Stimulated activated naive CD8-positive, alpha-beta T cell treated with anti-CD3 and anti-CD28 coated beads, Interleukin-15, amount 100 ng/mL, for 72 hours (primary cell): ENCODE results near the gene FARP1.
A peak's percentile ranks its signal among the peaks of the same experiment; 100 is the strongest.

Source experiments
- ATAC-seq: fragments of 150-1000 bp; cut with Tn5 transposase; 2 replicates; pipeline ENCODE4 v1.10.0; 2021; ENCODE audit warnings: mild to moderate bottlenecking, moderate library complexity
- DNase-seq, 2 donors: peaks; one replicate each; pipeline ENCODE4 v3.0.0; 2021 to 2022
- H3K27ac Mint-ChIP-seq, 2 donors: one replicate each; pipeline ENCODE4 v1.8.0; 2022; ENCODE audit warnings: mild to moderate bottlenecking in 2 of 2, mixed read lengths in 2 of 2, moderate library complexity in 2 of 2
- H3K27me3 Mint-ChIP-seq: one replicate; pipeline ENCODE4 v1.8.0; 2022; ENCODE audit warnings: mixed read lengths
- H3K4me1 Mint-ChIP-seq: one replicate; pipeline ENCODE4 v1.8.0; 2022; ENCODE audit warnings: mild to moderate bottlenecking, mixed read lengths
- H3K4me3 Mint-ChIP-seq, 2 donors: one replicate each; pipeline ENCODE4 v1.8.0; 2022; ENCODE audit warnings: mild to moderate bottlenecking in 2 of 2, mixed read lengths in 2 of 2, moderate library complexity in 1 of 2
- H3K9me3 Mint-ChIP-seq, 2 donors: one replicate each; pipeline ENCODE4 v1.8.0; 2022; ENCODE audit warnings: mixed read lengths in 2 of 2

FARP1 gene, protein sequence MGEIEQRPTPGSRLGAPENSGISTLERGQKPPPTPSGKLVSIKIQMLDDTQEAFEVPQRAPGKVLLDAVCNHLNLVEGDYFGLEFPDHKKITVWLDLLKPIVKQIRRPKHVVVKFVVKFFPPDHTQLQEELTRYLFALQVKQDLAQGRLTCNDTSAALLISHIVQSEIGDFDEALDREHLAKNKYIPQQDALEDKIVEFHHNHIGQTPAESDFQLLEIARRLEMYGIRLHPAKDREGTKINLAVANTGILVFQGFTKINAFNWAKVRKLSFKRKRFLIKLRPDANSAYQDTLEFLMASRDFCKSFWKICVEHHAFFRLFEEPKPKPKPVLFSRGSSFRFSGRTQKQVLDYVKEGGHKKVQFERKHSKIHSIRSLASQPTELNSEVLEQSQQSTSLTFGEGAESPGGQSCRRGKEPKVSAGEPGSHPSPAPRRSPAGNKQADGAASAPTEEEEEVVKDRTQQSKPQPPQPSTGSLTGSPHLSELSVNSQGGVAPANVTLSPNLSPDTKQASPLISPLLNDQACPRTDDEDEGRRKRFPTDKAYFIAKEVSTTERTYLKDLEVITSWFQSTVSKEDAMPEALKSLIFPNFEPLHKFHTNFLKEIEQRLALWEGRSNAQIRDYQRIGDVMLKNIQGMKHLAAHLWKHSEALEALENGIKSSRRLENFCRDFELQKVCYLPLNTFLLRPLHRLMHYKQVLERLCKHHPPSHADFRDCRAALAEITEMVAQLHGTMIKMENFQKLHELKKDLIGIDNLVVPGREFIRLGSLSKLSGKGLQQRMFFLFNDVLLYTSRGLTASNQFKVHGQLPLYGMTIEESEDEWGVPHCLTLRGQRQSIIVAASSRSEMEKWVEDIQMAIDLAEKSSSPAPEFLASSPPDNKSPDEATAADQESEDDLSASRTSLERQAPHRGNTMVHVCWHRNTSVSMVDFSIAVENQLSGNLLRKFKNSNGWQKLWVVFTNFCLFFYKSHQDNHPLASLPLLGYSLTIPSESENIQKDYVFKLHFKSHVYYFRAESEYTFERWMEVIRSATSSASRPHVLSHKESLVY

DNA sequence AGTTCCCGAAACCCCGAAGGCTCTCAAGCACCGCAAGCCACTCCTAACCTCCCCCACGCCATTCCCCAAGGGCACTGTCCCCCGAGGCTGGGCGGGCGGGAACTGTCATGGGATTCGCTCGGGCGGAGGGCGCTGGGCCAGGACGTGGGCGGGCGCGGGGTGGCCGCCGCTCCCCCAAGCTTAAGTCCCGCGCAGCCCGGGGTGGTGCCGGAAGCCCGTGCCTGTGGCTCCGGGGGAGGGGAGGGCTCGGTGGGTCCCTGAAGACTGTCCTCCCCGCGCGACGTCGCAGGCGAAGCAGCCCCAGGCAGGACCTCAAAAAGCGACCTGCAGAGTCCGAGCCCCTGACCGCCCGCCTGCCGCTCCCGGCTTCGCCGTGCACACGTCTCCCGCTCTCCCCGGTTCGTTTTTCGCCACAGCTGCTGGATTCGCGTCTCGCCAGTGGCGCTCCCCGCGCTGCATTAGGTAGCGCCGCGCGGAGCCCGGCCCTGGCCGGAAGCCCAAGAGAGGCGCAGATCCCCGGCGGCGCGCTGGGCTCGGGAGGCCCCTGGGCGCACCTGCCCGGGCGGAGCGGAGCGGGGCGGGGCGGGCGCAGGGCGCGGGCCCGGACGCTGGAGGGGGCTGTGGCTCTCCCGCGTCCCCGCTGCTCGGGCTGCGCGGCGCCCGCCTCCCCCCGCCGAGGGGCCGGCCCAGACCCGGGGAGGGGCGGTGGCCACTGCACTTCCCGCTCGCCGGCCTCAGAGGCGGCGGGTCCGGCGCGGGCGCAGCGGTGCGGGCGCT, at the start of gene FARP1:
Gene FARP1, plus strand, starts transcription at position 715 of the 777 bp plus-strand sequence. CDS start 70,149 bp downstream, outside the sequence.
- Mint-ChIP-seq H3K4me3 (peak within 1 kb of the TSS; percentile 78 to 81), H3K9me3 (no peaks in the 10 kb centered on the region), H3K27me3 (peaks cover 84% of the 10 kb centered on the region), H3K27ac (no peak within 1 kb of the TSS), H3K4me1 (peaks cover 18% of the 10 kb centered on the region)
- peak; percentile 59 to 61 for DNase-seq
- ATAC-seq, result peak; percentile 93

DNA sequence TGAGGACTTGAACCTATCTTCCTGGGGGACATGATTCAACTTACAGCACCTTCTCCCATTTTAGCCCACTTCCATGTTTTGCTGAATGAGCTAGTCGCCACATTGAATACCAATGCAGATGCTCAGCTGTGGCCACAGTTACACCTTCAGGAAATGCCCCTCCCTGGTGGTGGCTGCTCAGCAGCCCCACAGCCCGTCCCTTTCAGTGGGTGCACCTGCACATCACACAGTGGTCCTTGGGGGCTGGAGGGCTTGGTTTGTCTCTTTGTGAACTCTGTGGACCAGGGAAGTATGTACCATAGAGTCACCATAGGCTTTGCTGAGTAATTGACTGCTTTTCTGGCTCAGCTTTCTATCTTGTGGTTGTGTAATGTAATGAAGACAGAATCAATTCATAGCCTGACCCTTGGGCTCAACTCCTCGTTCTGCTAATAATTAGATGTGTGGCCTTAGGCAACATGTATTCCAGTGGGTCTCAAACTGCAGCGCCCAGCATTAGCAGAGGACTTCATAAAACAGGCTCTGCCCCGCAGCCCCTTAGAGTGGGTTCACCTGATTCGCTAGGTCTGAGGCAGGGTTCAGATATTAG, 48.1 kb upstream of the FARP1 start:
- Mint-ChIP-seq H3K27ac (no peak overlapping the region), H3K4me3 (no peak overlapping the region), H3K4me1 (no peaks in the 10 kb centered on the region), H3K9me3 (peaks cover 5 to 6% of the 10 kb centered on the region in 2 donors), H3K27me3 (peaks cover 11% of the 10 kb centered on the region)
- ATAC-seq, result no peak
- DNase-seq, result no peak

DNA sequence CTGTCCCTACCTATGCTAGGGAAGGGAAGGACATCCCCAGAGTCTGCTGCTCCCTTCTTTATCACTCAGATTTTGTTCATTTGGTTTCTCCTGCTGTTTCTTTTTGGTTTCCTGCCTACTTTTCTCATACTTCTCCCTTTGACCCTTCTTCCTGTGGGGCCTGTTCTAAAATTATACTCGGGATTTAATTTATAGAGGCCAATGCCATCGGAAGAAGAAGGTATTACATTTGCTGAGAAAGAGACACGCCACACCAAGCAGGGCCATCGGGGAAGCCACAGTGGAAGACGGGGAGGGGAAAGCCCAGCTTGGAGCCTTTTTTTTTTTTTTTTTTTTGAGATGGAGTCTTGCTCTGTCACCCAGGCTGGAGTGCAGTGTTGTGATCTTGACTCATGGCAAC, 46.8 kb upstream of the FARP1 start:
- H3K4me1 Mint-ChIP-seq, result no peaks in the 10 kb centered on the region
- H3K4me3 Mint-ChIP-seq, result no peak overlapping the region
- H3K27me3 Mint-ChIP-seq, result peaks cover 11% of the 10 kb centered on the region
- no peaks in the 10 kb centered on the region for H3K9me3 Mint-ChIP-seq
- no peak for ATAC-seq
- no peak overlapping the region for H3K27ac Mint-ChIP-seq
- no peak for DNase-seq

DNA sequence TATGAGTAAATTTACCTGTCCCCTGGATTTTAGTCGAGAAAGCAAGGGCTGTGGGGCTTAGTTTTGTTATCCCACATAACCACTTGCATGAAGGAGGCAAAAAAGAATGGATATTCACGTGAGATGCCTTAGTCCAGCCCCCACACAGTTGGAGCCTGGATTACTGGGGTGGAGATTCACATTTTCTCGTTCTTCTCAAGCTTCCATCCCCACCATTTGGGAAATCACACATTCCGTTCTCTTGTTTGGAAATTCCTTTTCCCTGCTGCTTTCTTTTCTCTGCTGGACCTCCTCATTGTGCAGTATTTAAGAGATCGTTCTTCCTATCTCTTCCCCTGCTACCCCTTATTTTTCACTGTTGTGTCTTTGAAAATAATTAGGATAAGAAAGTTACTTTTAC, 45.1 kb upstream of the FARP1 start:
- Mint-ChIP-seq H3K9me3 (no peaks in the 10 kb centered on the region), H3K4me3 (no peak overlapping the region), H3K27me3 (peaks cover 11% of the 10 kb centered on the region), H3K4me1 (no peaks in the 10 kb centered on the region), H3K27ac (no peak overlapping the region)
- ATAC-seq (no peak), DNase-seq (no peak)

DNA sequence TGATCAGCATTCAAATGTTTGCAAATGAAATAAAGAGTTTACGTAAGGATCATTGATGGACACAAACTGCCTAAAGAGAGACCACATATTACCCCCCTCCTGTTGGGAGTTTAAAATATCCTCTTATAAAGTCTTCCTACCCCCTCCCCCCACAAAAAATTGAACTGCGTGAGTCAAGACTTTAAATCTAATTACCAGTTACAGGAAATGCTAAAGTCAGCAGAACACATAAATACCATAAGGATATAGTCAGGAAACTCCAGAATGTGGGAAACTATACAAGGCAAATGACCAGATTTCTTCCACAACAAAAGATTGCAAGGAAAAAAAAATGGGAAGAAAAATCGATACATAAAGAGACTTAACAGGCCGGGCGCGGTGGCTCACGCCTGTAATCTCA, 44.4 kb upstream of the FARP1 start:
- Mint-ChIP-seq H3K27me3 (peaks cover 11% of the 10 kb centered on the region), H3K4me3 (no peak overlapping the region), H3K9me3 (no peaks in the 10 kb centered on the region), H3K27ac (no peak overlapping the region), H3K4me1 (no peaks in the 10 kb centered on the region)
- DNase-seq (no peak), ATAC-seq (no peak)

DNA sequence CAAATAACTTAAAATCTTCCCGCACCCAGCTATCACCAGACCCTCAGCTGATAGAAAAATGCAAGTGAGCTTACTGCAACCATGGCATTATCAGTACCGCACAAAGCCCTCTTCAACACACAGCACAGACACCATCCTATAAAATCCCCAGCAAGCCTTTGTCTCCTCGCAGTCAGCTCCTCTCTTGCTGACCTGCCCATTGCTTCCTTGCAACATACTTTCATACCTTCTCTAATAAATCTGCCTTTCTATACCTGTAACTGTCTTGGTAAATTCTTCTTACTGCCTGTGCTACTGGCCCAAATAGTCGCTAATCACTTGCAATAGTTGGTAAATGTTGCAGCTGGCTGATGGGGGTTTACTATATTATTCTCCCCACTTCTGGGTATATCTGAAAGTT, 43.3 kb upstream of the FARP1 start:
- Mint-ChIP-seq H3K4me1 (no peaks in the 10 kb centered on the region), H3K27ac (no peak overlapping the region), H3K4me3 (no peak overlapping the region), H3K27me3 (peaks cover 18% of the 10 kb centered on the region), H3K9me3 (no peaks in the 10 kb centered on the region)
- DNase-seq, result no peak
- no peak for ATAC-seq

DNA sequence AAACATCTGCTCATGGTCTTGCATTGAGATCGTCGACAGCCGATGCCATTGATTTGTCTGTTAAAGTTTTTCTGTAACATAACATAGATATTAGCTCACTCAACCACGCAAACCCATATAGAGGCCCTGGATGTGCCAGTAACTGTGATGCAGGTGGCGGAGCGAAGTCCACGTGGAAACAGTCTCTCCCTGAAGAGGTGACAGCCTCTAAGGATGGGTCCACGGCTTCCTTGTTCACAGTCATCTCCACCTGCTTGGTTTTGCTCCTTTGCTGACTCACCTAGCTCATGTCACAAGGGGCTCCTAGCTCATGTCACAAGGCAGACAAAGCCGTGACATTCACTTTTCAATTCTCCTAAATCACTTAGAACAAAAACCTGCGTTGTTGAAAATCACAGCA, 42.4 kb upstream of the FARP1 start:
- ATAC-seq, result no peak
- Mint-ChIP-seq H3K27me3 (peaks cover 18% of the 10 kb centered on the region), H3K27ac (no peak overlapping the region), H3K9me3 (no peaks in the 10 kb centered on the region), H3K4me1 (no peaks in the 10 kb centered on the region), H3K4me3 (no peak overlapping the region)
- DNase-seq, result no peak

DNA sequence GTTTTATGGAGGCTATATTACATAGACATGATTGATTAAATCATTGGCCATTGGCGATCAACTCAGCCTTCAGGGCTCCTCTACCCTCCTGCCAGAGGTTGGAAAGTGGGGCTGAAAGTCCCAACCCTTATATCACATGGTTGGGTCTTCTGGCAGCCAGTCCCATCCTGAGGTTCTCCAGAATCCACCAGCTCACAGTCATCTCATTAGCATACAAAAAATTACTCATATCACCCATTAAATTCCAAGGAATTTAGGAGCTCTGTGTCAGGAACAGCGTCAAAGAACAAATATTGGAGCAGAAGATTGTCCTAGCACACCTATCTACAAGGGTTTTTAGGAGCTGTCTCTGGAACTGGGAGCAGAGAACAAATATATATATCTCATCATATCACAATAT, 39.4 kb upstream of the FARP1 start:
- Mint-ChIP-seq H3K4me3 (no peak overlapping the region), H3K27ac (no peak overlapping the region), H3K9me3 (peaks cover 0 to 5% of the 10 kb centered on the region in 2 donors), H3K27me3 (peaks cover 6% of the 10 kb centered on the region), H3K4me1 (no peaks in the 10 kb centered on the region)
- DNase-seq (no peak), ATAC-seq (no peak)

DNA sequence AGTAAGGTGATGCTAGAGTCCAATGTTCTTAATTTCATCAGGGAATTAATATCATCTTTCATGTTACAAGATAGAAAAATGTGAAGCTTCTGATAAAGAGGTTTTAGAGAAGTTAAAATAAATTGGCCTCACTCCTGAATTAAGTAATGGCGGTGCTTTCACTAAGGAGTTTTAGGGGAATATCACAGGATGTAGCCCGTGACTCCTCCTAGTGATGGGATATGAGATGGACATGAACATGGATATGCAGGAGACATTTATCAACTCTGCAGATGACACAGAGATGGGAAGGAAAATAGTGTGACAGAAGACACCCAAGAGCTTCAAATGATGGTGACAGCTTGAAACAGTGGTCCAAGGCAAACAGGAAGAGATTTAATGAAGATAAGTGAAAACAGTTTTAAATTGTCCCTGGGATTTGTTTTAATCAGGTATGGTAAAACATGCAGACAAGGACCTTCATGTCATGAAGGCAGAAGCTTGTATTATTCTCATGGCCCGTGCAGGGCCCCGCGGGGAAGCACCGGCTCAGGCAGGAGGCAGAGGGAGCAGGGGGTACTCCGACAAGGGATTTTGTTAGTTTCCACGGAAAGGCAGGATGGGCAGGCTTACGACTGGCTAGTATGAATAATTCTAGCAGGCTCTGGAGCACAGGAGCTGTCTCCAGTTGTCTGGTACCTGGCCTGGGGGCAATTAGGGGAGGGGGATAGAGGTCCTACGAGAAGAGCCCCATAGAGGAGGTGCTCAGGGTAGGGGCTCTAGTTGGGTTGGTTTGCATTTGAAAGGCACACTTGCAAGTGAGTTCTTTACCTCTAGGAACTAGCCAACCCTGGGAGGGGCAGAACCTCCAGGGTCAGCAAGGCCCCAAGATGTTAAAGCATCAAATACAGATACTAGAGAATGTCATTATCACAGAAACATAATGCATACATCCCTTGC, 38.7 kb upstream of the FARP1 start:
- no peak for ATAC-seq
- Mint-ChIP-seq H3K4me1 (no peaks in the 10 kb centered on the region), H3K27me3 (peaks cover 6% of the 10 kb centered on the region), H3K4me3 (no peak overlapping the region), H3K9me3 (peaks cover 0 to 5% of the 10 kb centered on the region in 2 donors), H3K27ac (peak overlapping the region; percentile 38 to 50)
- DNase-seq, result no peak

DNA sequence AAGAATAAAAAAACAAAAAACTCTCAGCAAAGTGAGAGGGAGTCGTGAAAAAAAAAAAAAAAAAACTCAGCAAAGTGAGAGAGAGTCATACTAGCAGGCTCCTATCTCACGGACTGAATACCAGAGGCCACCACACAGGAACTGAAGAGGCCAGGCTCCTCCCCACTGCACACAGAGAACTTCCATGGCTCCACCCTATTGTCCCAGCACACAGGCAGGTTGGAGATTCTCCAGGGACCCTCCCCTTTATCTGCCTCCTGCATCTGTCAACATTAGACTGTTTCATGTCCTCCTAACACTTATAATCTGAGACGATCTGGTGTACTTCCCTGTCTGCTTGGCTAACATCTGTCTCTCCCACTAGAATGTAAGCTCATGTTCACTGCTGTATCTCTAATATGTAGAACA, 37.0 kb upstream of the FARP1 start:
- H3K4me1 Mint-ChIP-seq, result no peaks in the 10 kb centered on the region
- peaks cover 0 to 5% of the 10 kb centered on the region in 2 donors for H3K9me3 Mint-ChIP-seq
- H3K27ac Mint-ChIP-seq, result no peak overlapping the region
- H3K27me3 Mint-ChIP-seq, result peaks cover 6% of the 10 kb centered on the region
- no peak for ATAC-seq
- no peak overlapping the region for H3K4me3 Mint-ChIP-seq
- no peak for DNase-seq

DNA sequence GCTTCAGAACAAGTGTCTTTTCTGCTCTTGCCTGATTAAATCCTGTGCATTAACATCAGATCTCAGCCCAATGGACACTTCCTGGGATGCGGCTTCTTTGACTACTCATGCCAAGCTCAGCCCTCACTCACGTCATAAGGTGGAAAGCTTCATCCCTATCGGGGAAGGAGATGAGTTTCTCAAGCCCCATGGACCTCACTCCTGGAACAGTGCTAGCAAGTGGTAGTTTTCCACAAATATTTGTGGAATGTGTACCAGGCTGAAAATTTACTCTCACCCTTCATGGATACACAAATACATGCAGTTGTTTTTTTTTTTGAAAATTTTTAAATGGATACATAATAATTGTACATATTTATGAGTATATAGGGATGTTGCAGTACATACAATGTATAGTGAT, 34.6 kb upstream of the FARP1 start:
- H3K4me1 Mint-ChIP-seq, result no peaks in the 10 kb centered on the region
- H3K27me3 Mint-ChIP-seq, result peaks cover 14% of the 10 kb centered on the region
- ATAC-seq (no peak), DNase-seq (no peak)
- H3K4me3 Mint-ChIP-seq, result no peak overlapping the region
- no peak overlapping the region for H3K27ac Mint-ChIP-seq
- H3K9me3 Mint-ChIP-seq, result peaks cover 0 to 5% of the 10 kb centered on the region in 2 donors

DNA sequence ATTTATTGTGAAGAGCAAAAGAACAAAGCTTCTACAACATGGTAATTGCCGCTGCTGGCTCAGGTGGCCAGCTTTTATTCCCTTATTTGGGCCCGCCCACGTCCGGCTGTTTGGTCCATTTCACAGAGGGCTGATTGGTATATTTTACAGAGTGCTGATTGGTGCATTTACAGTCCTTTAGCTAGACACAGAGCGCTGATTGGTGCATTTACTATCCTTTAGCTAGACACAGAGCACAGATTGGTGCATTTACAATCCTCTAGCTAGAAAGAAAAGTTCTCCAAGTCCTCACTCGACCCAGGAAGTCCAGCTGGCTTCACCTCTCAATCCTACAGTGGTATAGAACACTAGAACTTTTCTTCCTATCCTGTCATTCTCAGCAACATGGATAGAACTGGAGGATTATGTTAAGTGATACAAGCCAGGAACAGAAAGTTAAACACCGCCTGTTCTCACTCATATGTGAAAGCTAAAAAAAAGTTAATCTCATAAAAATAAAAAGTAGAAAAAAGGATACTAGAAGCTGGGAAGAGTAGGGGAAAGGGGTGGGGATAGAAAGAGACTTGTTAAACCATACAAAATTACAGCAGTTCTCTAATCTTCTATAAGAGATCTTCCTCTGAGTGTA, 33.6 kb upstream of the FARP1 start:
- peaks cover 8% of the 10 kb centered on the region for H3K27me3 Mint-ChIP-seq
- H3K27ac Mint-ChIP-seq, result peak overlapping the region in 1 of 2 donors; percentile 64
- peaks cover 0 to 5% of the 10 kb centered on the region in 2 donors for H3K9me3 Mint-ChIP-seq
- no peak overlapping the region for H3K4me3 Mint-ChIP-seq
- no peak for ATAC-seq
- DNase-seq, result no peak
- no peaks in the 10 kb centered on the region for H3K4me1 Mint-ChIP-seq

DNA sequence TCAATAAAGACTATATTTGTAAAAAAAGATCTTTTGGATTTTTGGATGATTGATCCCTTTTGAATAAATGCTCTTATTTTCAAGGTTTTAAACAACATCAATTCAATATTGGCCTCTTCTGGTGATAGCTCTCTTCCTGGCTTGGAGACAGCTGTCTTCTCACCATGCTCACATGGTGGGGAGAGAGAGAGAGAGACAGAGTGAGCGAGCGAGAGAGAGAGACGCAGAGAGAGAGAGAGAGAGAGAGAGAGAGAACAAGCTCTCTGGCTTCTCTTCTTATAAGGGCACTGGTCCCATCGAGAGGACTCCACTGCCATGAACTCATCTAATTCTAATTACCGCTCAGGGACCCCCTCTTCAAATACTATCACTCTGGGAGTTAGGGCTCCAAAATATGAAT, 32.1 kb upstream of the FARP1 start:
- Mint-ChIP-seq H3K9me3 (peaks cover 0 to 5% of the 10 kb centered on the region in 2 donors), H3K4me3 (no peak overlapping the region), H3K27me3 (peaks cover 8% of the 10 kb centered on the region), H3K27ac (no peak overlapping the region), H3K4me1 (no peaks in the 10 kb centered on the region)
- ATAC-seq (no peak), DNase-seq (no peak)
